ENCODE results near the gene IFNA14.
"Not testable (repeated sequence)": the region's sequence is repeated elsewhere in the genome, so short reads cannot be mapped to it uniquely, and the experiment has no call there.

Gene IFNA14

DNA sequence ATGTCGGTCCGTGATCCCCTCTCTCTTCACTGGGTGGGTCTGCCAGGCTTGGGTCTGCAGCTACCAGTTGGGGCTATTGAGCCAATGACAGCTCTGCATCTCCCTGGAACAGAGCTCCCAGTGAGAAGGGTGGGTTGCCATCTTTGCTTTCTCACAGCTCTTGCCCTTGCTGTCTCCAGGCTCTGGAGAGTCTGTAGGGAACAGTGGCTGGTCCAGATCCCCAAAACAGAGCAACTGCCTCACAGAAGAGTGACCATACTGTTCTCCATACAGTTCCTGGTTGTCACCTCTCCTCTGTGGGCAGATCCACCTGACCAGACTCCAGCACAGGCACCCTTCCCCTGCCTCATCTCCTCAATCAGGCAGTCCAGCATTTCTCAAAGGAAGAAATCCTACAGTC, 6.5 kb downstream of the IFNA14 start:
- Histone ChIP-seq H3K9ac (ENCODE audit: low read length) (no peak overlapping the region), H3K27ac (ENCODE audit: low read depth, low read length, poor library complexity, severe bottlenecking) (no peak overlapping the region), H3K79me2 (ENCODE audit: insufficient read depth, low read length) (no peaks in the 10 kb centered on the region), H3K9me2 (ENCODE audit: low read depth, low read length) (no peaks in the 10 kb centered on the region), H3K27me3 (ENCODE audit: insufficient read depth, low read length) (no peaks in the 10 kb centered on the region), H2AFZ (ENCODE audit: low read length) (no peak overlapping the region), H3K9me3 (ENCODE audit: low read length) (no peaks in the 10 kb centered on the region), H3K4me3 (ENCODE audit: low read depth, low read length, poor library complexity, severe bottlenecking) (no peak overlapping the region), H3K4me2 (ENCODE audit: low read length) (no peak overlapping the region), H3K4me1 (ENCODE audit: insufficient read depth, low read length, severe bottlenecking) (no peaks in the 10 kb centered on the region), H3F3A (ENCODE audit: insufficient read depth, low read length) (no peaks in the 10 kb centered on the region), H3K36me3 (ENCODE audit: insufficient read depth, low read length) (no peaks in the 10 kb centered on the region), H4K20me1 (ENCODE audit: insufficient read depth, low read length) (no peaks in the 10 kb centered on the region)
- TF ChIP-seq, protein P1, sequence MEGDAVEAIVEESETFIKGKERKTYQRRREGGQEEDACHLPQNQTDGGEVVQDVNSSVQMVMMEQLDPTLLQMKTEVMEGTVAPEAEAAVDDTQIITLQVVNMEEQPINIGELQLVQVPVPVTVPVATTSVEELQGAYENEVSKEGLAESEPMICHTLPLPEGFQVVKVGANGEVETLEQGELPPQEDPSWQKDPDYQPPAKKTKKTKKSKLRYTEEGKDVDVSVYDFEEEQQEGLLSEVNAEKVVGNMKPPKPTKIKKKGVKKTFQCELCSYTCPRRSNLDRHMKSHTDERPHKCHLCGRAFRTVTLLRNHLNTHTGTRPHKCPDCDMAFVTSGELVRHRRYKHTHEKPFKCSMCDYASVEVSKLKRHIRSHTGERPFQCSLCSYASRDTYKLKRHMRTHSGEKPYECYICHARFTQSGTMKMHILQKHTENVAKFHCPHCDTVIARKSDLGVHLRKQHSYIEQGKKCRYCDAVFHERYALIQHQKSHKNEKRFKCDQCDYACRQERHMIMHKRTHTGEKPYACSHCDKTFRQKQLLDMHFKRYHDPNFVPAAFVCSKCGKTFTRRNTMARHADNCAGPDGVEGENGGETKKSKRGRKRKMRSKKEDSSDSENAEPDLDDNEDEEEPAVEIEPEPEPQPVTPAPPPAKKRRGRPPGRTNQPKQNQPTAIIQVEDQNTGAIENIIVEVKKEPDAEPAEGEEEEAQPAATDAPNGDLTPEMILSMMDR (IDR thresholded peaks at IDR 0.05; ENCODE audit: low read length) = no peak
- no peak for TF ChIP-seq EZH2 (IDR thresholded peaks at IDR 0.05; ENCODE audit: borderline replicate concordance, low read length)

DNA sequence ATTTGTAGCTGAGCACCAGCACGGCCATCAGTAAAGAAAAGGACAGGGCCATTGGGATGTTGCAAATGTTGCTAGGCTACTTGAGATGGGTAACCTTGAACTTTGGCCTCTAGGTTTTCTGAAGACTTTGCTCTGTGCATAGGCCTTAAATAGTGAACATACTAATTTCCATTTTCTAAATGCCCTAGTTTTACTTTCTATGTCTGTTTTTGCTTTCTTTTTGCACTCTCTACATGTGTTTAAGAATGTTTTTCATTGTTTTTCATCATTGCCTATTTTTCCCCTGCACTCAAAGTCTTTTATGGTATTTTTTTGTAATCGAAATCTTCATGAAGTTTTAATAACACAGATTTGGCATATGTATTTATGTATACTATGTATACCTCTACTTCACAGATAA, 11.7 kb downstream of the IFNA14 start, which contains the start of gene IFNA17:
Gene IFNA17 (minus strand): TSS at position 101 of the 400 bp plus-strand sequence. CDS start 49 bp downstream, at position 52.
- Histone ChIP-seq H3K9me2 (ENCODE audit: low read depth, low read length) (no peaks in the 10 kb centered on the region), H3K27ac (ENCODE audit: low read depth, low read length, poor library complexity, severe bottlenecking) (no peak within 1 kb of the TSS), H3K27me3 (ENCODE audit: insufficient read depth, low read length) (no peaks in the 10 kb centered on the region), H3K4me2 (ENCODE audit: low read length) (no peak within 1 kb of the TSS), H3K4me3 (ENCODE audit: low read depth, low read length, poor library complexity, severe bottlenecking) (no peak within 1 kb of the TSS), H3F3A (ENCODE audit: insufficient read depth, low read length) (no peaks in the 10 kb centered on the region), H4K20me1 (ENCODE audit: insufficient read depth, low read length) (no peaks in the 10 kb centered on the region), H3K79me2 (ENCODE audit: insufficient read depth, low read length) (no peaks in the 10 kb centered on the region), H2AFZ (ENCODE audit: low read length) (no peak within 1 kb of the TSS), H3K4me1 (ENCODE audit: insufficient read depth, low read length, severe bottlenecking) (no peaks in the 10 kb centered on the region), H3K36me3 (ENCODE audit: insufficient read depth, low read length) (no peaks in the 10 kb centered on the region), H3K9me3 (ENCODE audit: low read length) (no peaks in the 10 kb centered on the region), H3K9ac (ENCODE audit: low read length) (no peak within 1 kb of the TSS)
- no peak for TF ChIP-seq EZH2 (IDR thresholded peaks at IDR 0.05; ENCODE audit: borderline replicate concordance, low read length)
- TF ChIP-seq, protein P1 (IDR thresholded peaks at IDR 0.05; ENCODE audit: low read length) = no peak

DNA sequence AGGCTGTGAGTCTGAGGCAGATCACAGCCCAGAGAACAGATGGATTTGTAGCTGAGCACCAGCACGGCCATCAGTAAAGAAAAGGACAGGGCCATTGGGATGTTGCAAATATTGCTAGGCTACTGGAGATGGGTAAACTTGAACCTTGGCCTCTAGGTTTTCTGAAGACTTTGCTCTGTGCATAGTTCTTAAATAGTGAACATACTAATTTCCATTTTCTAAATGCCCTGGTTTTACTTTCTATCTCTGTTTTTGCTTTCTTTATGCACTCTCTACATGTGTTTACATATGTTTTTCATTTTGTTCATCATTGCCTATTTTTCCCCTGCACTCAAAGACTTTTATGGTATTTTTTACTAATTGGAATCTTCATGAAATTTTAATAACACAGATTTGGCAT, 22.6 kb downstream of the IFNA14 start, which contains the start of gene IFNA16:
Gene IFNA16 (minus strand): TSS at position 101 of the 400 bp plus-strand sequence. CDS start 6 bp downstream, at position 95.
- not testable (repeated sequence) for H3K9me2 ChIP-seq (ENCODE audit: low read depth, low read length); H3K36me3 ChIP-seq (ENCODE audit: insufficient read depth, low read length); H3K27ac ChIP-seq (ENCODE audit: low read depth, low read length, poor library complexity, severe bottlenecking); H3K9me3 ChIP-seq (ENCODE audit: low read length); H3K4me1 ChIP-seq (ENCODE audit: insufficient read depth, low read length, severe bottlenecking); H3K4me3 ChIP-seq (ENCODE audit: low read depth, low read length, poor library complexity, severe bottlenecking); H4K20me1 ChIP-seq (ENCODE audit: insufficient read depth, low read length); H2AFZ ChIP-seq (ENCODE audit: low read length); H3K4me2 ChIP-seq (ENCODE audit: low read length); H3K27me3 ChIP-seq (ENCODE audit: insufficient read depth, low read length); H3F3A ChIP-seq (ENCODE audit: insufficient read depth, low read length); H3K79me2 ChIP-seq (ENCODE audit: insufficient read depth, low read length); H3K9ac ChIP-seq (ENCODE audit: low read length)

Data from OCI-LY1 (cell line).